HEK293 (cell line): ENCODE results near the gene SCGB1A1.

Experiments used
- GLIS1 ChIP-seq: fragments of 450-650 bp; formaldehyde crosslinking; IDR thresholded peaks from 2 replicates; pipeline ENCODE4 v1.5.1; 2016; ENCODE audit warnings: missing biosample characterization, missing genetic modification characterization
- PRDM1 ChIP-seq: fragments of 450-650 bp; formaldehyde crosslinking; IDR thresholded peaks from 2 replicates; pipeline ENCODE4; 2016; ENCODE audit warnings: missing biosample characterization, missing genetic modification characterization
- TCF7L2 ChIP-seq: IDR thresholded peaks from 2 replicates; pipeline ENCODE4 v1.6.1; 2011; ENCODE audit warnings: low read depth, mild to moderate bottlenecking, inconsistent platforms, low read length, moderate library complexity, borderline replicate concordance
- ZNF274 ChIP-seq, 2 experiments: fragments of 200-500 bp in 1 of 2; fragments of 450-650 bp in 1 of 2; sonication (Bioruptor generic) in 1 of 2; formaldehyde crosslinking in 1 of 2; IDR thresholded peaks; 2 replicates each; pipeline versions ENCODE4 v1.5.1 to v1.6.1; 2014 to 2016; ENCODE audit warnings: borderline replicate concordance in 1 of 2, inconsistent platforms in 1 of 2, low read length in 1 of 2, missing biosample characterization in 1 of 2, missing genetic modification characterization in 1 of 2
- ZNF404 ChIP-seq: fragments of 450-650 bp; formaldehyde crosslinking; IDR thresholded peaks from 2 replicates; pipeline ENCODE4 v1.5.1; 2017; ENCODE audit warnings: missing biosample characterization, missing genetic modification characterization
- ZNF423 ChIP-seq: fragments of 450-650 bp; formaldehyde crosslinking; IDR thresholded peaks from 2 replicates; pipeline ENCODE4 v1.5.1; 2016; ENCODE audit warnings: missing biosample characterization, missing genetic modification characterization
- TF ChIP-seq, protein P1 (sequence below): fragments of 450-650 bp; formaldehyde crosslinking; IDR thresholded peaks from 2 replicates; pipeline ENCODE4 v1.5.1; 2016; ENCODE audit warnings: missing biosample characterization, missing genetic modification characterization
- TF ChIP-seq, protein P2 (sequence below): fragments of 450-650 bp; formaldehyde crosslinking; IDR thresholded peaks from 2 replicates; pipeline ENCODE4 v1.5.1; 2016; ENCODE audit warnings: missing biosample characterization, missing genetic modification characterization
- TF ChIP-seq, protein P3 (sequence below): fragments of 450-650 bp; formaldehyde crosslinking; IDR thresholded peaks from 2 replicates; pipeline ENCODE4 v1.5.1; 2017; ENCODE audit warnings: missing biosample characterization, mild to moderate bottlenecking, missing genetic modification characterization, moderate library complexity
- TF ChIP-seq, protein P4 (sequence below): fragments of 450-650 bp; formaldehyde crosslinking; IDR thresholded peaks from 2 replicates; pipeline ENCODE4 v1.5.1; 2016; ENCODE audit warnings: missing biosample characterization, missing genetic modification characterization
- TF ChIP-seq, protein P5 (sequence below): fragments of 450-650 bp; formaldehyde crosslinking; IDR thresholded peaks from 2 replicates; pipeline ENCODE4 v1.5.1; 2016; ENCODE audit warnings: missing biosample characterization, missing genetic modification characterization, low read depth

DNA sequence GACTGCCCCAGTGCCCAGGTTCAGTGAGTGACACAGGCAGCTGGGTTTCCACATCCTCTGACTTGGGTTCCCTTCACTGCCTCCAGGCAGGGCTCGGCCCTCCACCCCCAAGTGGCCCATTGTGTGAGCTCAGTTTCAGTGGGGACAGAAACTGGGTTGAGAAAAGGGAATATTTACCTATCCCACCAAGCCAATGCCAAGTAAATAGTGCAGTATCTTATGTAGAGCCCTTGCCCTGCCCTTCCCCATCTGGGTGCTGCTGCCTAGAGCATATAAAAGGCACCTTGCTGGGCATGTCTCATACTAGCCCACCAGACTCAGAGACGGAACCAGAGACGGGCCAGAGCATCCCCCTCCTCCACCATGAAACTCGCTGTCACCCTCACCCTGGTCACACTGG, at the start of gene SCGB1A1:
- TF ChIP-seq PRDM1 (tag by site-specific recombination) (no peak), ZNF274 (IDR thresholded peaks at IDR 0.05; ENCODE audit: low read length) (no peak), ZNF274 (tag by site-specific recombination; IDR thresholded peaks at IDR 0.05; ENCODE audit: borderline replicate concordance) (no peak), GLIS1 (tag by site-specific recombination) (no peak), ZNF404 (tag by site-specific recombination) (no peak), ZNF423 (tag by site-specific recombination) (no peak), TCF7L2 (no peak)
- TF ChIP-seq, protein P1, sequence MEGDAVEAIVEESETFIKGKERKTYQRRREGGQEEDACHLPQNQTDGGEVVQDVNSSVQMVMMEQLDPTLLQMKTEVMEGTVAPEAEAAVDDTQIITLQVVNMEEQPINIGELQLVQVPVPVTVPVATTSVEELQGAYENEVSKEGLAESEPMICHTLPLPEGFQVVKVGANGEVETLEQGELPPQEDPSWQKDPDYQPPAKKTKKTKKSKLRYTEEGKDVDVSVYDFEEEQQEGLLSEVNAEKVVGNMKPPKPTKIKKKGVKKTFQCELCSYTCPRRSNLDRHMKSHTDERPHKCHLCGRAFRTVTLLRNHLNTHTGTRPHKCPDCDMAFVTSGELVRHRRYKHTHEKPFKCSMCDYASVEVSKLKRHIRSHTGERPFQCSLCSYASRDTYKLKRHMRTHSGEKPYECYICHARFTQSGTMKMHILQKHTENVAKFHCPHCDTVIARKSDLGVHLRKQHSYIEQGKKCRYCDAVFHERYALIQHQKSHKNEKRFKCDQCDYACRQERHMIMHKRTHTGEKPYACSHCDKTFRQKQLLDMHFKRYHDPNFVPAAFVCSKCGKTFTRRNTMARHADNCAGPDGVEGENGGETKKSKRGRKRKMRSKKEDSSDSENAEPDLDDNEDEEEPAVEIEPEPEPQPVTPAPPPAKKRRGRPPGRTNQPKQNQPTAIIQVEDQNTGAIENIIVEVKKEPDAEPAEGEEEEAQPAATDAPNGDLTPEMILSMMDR (tag by site-specific recombination): no peak
- TF ChIP-seq, protein P2, sequence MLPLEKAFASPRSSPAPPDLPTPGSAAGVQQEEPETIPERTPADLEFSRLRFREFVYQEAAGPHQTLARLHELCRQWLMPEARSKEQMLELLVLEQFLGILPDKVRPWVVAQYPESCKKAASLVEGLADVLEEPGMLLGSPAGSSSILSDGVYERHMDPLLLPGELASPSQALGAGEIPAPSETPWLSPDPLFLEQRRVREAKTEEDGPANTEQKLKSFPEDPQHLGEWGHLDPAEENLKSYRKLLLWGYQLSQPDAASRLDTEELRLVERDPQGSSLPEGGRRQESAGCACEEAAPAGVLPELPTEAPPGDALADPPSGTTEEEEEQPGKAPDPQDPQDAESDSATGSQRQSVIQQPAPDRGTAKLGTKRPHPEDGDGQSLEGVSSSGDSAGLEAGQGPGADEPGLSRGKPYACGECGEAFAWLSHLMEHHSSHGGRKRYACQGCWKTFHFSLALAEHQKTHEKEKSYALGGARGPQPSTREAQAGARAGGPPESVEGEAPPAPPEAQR (tag by site-specific recombination): no peak
- TF ChIP-seq, protein P3, sequence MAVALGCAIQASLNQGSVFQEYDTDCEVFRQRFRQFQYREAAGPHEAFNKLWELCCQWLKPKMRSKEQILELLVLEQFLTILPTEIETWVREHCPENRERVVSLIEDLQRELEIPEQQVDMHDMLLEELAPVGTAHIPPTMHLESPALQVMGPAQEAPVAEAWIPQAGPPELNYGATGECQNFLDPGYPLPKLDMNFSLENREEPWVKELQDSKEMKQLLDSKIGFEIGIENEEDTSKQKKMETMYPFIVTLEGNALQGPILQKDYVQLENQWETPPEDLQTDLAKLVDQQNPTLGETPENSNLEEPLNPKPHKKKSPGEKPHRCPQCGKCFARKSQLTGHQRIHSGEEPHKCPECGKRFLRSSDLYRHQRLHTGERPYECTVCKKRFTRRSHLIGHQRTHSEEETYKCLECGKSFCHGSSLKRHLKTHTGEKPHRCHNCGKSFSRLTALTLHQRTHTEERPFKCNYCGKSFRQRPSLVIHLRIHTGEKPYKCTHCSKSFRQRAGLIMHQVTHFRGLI: no peak
- TF ChIP-seq, protein P4, sequence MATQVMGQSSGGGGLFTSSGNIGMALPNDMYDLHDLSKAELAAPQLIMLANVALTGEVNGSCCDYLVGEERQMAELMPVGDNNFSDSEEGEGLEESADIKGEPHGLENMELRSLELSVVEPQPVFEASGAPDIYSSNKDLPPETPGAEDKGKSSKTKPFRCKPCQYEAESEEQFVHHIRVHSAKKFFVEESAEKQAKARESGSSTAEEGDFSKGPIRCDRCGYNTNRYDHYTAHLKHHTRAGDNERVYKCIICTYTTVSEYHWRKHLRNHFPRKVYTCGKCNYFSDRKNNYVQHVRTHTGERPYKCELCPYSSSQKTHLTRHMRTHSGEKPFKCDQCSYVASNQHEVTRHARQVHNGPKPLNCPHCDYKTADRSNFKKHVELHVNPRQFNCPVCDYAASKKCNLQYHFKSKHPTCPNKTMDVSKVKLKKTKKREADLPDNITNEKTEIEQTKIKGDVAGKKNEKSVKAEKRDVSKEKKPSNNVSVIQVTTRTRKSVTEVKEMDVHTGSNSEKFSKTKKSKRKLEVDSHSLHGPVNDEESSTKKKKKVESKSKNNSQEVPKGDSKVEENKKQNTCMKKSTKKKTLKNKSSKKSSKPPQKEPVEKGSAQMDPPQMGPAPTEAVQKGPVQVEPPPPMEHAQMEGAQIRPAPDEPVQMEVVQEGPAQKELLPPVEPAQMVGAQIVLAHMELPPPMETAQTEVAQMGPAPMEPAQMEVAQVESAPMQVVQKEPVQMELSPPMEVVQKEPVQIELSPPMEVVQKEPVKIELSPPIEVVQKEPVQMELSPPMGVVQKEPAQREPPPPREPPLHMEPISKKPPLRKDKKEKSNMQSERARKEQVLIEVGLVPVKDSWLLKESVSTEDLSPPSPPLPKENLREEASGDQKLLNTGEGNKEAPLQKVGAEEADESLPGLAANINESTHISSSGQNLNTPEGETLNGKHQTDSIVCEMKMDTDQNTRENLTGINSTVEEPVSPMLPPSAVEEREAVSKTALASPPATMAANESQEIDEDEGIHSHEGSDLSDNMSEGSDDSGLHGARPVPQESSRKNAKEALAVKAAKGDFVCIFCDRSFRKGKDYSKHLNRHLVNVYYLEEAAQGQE (tag by site-specific recombination): no peak
- TF ChIP-seq, protein P5, sequence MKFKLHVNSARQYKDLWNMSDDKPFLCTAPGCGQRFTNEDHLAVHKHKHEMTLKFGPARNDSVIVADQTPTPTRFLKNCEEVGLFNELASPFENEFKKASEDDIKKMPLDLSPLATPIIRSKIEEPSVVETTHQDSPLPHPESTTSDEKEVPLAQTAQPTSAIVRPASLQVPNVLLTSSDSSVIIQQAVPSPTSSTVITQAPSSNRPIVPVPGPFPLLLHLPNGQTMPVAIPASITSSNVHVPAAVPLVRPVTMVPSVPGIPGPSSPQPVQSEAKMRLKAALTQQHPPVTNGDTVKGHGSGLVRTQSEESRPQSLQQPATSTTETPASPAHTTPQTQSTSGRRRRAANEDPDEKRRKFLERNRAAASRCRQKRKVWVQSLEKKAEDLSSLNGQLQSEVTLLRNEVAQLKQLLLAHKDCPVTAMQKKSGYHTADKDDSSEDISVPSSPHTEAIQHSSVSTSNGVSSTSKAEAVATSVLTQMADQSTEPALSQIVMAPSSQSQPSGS (tag by site-specific recombination): no peak
